Activated naive CD4-positive, alpha-beta T cell (primary cell): ENCODE results near the gene RAP1GAP.

Experiments
- DNase-seq, 4 experiments: peaks; one replicate each; lab custom pipeline; 2025; lab: John Stamatoyannopoulos, UW

The RAP1GAP gene

DNA sequence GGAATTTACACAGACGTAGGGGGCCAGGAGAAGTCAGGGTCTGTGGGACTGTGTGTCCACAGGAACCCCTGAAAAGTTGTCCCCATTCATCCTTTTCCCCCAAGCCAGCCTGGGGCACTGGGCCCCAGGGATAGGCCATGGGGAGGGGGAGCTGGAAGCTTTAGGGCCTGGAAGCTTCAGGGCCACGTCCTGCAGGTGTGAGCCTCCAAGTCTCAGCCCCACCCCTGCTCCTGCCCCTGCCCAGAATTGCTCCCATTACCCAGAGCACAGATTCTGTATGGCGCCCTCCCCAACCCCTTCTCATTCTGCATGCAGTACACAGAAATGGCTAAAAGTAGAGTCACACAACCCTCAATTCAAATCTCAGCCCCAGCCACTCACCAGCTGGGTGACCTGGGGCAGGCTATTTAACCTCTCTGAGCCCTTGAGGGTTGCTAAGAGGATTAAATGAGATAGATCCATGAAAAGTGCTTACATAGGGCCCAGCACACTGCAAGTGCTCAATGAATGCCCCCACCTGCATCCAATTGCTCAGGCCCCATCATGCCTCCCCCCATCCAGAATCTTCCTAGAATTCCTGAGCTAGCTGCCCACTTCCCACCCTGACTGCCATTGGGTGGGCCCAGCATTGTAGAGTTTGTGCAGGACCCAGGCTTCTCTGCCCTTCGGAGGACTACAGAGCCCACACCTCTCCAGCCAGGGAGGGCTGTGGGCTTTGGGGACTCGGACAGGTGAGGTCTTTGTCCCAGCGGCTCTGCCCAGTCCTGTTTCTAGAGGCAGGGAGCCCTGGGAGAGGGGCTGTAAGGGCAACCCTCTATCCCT, 6.5 kb downstream of the RAP1GAP start:
- no peak for DNase-seq

- DNase-seq: no peak
Observed at GRCh38 chr1:21661886-21662285, 7.3 kb downstream of the RAP1GAP start.

- DNase-seq: no peak
Observed at GRCh38 chr1:21659924-21660326, 9.2 kb downstream of the RAP1GAP start.

DNA sequence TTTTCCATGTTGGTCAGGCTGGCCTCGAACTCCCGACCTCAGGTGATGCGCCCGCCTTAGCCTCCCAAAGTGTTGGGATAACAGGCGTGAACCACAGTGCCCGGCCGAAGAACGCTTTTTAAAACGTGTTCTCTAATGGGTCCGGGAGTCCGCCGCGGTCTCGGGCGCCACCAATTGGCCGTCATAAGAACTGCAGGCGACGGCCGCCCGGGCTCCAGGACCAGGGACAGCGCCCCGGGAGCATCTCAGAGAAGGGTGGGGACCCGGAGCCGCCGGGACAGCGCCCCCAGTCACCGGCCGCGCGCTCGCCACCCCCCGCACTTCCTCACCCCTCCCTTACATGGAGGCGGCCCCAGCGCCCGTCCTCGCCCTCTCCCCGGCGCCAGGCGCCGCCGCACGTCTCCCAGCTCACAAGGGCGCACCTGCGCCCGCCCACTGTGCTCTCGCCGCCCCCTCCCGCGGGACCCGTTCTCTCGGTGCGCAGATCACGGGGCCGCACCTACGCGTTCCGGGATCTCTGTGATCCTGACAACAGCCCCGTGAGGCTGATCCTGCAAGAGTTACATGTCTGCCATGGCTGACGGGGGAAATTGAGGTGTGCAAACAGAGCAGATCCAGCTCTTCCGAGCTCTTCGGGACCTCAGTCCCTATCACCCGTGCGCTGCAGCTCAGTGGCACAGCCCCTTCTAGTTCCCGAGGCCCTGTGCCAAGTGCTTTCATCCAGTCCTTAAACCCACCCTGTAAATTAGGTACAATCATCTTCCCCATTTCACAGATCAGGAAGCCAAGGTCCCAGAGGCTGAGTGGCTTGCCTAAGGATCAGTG, 9.8 kb downstream of the RAP1GAP start:
- DNase-seq: peak; percentile 58 to 75 (median 64)

DNA sequence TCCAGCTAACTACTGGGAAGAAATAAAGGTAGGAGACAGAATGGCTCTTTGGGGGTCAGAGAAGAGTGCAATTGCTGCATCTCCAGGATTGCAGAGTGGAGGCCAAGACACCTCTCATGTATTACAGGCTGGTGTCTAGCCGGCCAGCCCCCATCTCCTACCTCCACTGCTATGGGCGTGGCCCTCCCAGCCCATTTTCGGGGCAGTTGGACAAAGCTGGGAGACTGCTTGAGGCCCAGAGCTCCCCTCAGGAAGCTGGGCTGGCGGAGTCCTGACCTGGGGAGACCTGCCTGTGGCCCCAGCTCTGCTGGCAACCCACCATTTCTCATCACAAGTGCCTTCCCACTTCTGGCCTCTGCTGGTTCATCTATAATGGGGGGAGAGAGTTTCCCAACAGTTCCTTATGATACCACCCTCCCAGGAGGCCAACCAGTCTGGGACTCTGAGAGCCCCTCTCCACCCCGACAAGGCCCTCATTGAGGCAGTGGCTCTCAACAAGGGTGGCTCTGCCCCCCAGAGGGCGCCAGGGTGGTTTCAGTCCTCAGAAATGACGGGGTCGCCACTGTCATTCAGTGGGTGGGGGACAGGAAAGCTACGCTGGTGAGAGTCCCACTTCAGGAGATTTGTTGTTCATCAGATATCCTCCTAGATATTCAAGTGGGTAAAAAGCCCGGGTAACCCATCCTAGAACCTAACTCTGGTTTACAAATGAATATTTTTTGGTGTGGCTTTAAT, 11.5 kb downstream of the RAP1GAP start:
- DNase-seq: no peak

DNA sequence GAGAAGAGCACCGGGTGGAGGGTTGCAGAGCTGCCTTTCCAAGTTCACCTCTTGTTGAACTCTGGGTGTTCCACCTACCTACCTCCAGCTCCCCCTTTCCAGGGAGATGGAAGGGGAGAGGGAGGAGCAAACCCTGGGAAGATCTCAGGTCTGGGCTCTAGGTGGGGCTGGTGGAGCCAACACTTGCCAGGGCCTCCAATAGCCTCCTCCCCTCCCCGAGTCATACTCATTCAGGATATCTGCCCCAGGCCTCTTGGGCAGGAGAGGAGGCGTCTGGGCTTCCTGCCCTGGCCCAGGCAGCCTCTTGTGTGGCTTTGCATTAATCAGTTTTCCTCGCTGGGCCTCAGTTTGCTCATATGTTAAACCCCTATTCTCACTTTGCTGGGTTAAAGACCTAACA, 13.4 kb downstream of the RAP1GAP start:
- DNase-seq: no peak

DNA sequence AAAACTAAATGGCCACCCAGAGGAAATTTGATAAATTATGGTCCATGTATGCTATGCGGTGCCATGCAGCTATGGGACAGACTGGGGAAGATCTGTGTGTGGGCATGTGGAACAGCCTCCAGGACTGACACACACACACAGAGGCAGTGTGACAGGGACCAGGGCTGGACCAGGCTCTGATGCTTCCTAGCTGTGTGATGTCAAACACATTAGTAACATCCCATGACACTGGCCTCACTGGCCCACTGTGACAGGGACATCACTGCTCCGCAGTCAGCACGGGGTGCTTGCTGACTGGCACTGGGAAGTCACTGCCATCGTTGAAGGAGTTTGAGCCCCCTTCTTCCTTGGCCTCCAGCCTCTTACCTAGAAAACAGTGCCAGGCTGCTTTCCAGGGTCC, 13.9 kb downstream of the RAP1GAP start:
- DNase-seq: no peak

GRCh38 chr1:21654209-21654608, 14.9 kb downstream of the RAP1GAP start:
- no peak for DNase-seq

DNA sequence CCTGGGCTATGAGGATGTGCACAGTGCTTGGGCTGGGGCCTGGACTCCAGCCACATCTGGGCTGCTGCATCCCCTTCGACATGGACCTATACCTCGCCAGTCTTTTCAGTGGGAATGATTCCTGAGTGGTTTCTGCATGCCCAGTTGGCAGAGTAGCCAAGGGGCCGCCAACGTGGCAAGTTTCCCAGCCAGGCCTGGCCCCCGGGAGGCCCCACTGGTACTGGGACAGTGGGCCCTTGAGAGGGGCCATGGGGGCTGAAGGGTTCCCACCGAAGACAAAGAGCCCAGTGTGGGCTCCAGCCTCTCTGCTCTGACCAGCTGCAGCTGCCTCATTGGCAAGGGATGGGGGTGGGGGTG, 15.4 kb downstream of the RAP1GAP start:
- DNase-seq: no peak

DNA sequence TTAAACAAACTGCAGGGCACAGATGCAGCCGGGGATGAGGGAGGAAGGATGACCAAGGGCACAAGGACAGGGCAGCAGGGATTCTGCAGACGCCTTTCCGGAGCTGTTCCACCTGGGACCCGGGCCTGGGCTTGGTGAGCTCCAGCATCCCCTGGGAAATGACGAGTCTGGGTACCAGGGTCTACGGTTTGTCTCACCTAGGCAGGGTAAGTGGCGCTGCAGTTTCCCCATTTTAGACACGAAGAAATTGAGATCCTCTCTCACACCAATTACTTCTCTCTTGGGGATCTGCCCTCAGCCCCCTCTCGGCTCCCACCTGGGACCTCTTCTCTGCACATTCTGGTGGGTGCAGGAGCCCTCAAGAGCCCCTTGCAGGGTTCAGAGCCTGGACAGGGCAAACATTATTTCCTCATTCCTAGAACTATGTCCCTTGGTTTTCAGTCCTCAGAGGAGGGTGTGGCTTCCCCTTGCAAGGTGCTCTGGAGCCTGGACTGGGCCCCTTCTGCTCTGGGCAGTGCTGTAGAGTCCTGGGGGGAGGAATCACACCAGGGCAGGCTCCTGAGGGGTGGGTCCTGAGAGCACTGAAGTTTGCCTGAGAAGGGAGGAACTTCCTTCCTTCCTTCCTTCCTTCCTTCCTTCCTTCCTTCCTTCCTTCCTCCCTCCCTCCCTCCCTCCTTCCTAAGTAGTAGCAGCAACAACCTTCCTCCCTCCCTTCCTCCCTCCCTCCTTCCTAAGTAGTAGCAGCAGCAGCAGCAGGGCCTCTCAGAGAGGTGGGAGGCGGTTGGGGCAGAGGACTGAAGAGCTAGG, 16.0 kb downstream of the RAP1GAP start:
- no peak for DNase-seq

DNA sequence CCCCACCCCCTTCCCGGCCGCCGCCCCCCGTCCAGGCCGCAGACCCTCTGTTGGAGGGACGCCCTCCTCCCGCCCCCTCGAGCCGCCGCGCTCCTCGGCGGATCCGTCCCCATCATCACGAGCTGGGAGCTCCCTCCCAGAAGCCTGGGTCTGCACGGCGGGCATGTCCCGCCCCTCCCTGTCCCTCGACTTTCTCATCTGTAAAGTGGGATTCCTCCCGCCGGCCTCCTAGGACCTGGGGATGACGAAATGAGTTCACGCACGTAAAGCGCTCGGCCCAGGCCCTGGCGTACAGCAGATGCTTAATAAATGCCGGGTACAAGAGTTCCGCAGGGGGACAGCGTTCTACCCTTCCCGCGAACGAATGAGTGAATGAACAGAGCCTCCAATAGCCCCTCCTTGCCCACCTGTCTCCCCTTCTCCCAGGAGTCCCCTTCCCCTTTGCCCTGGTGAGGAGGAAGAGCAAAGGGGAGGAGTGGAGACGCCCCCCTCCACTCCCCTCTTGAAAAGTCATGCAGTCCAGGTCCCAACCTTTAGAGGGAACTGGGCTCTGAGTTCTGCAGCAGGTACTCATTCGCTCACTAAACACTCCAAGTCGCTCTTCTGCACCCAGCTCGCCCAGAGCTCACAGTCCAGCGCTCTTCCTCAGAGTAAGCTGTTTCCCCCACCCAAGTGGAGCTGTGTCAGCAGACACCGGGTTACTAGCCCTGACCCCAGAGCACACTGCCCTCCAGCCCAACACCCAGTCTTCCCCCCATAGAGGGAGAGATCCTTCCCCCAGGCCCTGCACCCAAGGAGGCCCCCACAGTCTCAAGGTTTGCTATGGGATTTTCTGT, 16.8 kb downstream of the RAP1GAP start:
- DNase-seq: no peak

DNA sequence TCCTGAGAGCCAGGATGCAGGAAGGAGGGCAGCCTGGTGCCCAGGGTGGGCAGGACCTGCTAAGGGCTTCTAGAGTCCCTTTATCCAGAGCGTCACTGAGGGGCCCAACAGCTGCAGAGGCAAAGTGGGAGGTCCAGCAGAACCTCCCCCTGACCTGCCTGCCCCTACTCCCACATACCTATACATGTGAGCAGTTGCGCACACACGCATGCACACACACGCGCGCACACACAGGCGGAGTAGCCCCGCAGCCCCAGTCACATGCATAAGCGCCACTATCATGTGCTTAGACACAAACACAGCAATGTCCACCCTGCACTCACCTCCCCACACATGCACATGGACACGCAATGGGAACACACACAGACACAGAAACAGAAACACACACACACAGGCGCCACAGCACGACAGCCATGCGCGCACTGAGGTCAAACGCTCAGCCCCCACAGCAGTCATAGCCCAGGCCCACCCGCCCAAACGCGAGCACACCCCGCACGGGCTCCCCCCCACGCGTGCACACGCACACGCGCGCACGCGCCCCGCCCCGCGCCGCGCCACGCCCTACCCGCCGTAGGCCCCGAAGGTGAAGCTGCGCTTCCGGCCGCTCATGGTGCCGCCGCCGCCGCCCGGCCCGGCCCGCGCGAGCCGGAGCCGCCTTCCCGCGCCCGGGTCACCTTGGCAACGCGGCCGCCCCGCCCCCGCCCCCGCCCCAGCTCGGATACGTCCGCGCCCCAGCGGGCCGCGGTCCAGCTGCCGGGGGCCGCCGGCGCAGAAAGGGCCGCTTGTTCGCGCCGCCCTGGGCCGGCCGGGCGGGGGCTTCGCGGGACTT, 17.7 kb downstream of the RAP1GAP start:
- DNase-seq: peak in 2 of 4 experiments; percentile 14 to 54

DNA sequence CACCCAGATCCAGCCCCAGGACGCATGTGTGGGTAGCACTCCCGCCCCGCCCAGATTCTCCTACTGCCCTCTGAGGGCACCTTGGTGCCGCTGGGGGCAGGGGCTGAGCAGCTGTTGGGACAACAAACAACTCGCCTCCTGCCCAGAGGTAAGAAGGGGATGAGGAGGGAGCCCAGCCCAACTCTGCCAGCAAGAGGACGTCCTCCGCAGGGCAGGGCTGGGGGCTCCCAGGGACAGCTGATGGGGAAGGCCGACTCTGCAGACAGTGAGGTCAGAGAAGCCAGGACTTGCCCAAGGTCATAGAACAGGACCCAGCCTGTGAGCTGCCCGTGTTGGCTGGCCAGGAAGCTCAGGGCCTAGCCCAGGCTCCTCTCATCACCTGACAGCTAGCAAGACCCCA, 18.8 kb downstream of the RAP1GAP start:
- no peak for DNase-seq

GRCh38 chr1:21649315-21649714, 19.8 kb downstream of the RAP1GAP start:
- DNase-seq: no peak

DNA sequence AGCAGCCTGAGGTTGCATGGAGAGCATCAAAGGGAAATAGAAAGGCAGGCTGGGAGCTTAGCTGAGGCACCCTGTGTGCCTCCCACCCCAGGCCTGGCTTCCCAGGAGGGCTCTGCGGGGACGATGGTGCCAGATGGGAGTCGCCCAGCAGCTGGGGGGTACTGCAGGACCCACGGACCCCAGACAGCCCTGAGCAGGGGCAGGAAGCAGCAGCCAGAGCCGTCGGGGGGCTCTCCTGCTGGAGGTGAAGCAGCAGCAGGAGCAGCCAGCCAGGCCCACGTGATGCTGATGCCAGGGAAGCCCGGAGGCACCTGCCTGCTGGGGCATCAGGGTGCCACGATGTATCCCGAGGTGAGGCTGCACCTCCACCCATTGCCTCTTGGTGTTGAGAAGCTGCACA, 20.4 kb downstream of the RAP1GAP start:
- no peak for DNase-seq

GRCh38 chr1:21648352-21648730, 20.8 kb downstream of the RAP1GAP start:
- no peak for DNase-seq

DNA sequence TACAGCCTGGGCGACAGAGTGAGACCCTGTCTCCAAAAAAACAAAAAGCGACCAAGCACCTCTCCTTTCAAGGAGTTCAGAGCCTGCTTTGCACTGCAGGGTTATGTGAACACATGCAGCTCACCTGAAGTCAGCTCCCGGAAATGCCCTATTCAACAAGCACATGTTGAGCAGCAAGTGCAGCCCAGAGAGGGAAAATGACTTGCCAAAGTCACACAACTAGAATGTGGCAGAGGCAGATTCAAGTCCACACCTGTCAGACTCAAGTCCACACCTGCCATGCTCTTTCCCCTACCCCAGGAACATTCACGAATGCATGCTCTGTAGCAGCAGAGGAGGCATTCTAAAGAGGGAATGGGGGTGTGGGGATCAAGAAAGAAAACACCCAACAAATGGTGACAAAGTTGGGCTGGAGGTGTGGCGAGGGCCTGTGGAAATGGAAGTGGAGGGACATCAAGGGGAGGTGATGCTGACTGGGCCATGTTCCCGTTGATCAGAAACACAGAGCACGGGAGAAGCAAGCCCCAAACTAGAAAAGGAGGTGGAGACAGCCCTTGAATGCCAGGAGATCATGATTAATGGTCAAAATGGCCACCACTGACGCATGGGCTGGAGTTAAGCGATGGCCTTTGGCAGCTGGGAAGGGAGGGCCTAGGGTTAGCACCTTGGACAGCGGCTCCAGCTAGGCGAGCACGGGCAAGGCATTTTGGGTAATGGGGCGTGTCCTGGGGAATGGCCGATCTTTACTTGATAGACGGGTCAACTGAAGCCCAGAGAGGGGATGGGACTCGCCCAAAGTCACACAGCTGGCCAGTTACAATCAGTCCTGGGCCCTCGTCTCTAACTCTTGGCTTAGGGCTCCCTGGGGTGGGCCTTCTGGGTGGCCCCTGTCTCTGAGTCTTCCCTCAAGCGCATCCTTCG, 21.5 kb downstream of the RAP1GAP start:
- DNase-seq: no peak

GRCh38 chr1:21645550-21645949, 23.6 kb downstream of the RAP1GAP start:
- no peak for DNase-seq

DNA sequence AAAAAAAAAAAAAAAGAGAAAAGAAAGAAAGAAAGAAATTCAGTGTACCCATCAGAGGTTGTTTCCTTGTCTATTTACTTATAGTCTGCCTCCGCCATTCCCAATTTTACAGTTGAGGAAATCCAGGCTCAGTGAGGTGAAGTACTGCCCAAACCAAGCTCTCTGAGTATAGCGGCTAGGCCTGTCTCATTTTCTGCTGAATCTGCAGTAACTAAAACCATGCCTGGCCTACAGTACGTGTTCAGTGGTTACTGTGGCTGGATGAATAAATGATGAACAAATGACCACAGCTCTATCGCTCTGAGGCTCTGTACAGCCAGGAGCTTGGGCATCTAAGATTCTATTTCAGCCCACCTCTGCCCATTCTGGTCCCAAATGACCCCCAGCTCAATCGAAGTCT, 24.3 kb downstream of the RAP1GAP start:
- DNase-seq: no peak
